Tibial nerve (tissue), 4 donors: ENCODE results near the gene ADH5. TPM values are rescaled to one million over a fixed set of nuclear protein-coding genes. Genes with fewer than 3 reads are reported as not detected.

Source experiments
- DNase-seq, 2 donors: peaks; one replicate each; pipeline ENCODE4 v3.0.0-alpha.2; 2019; ENCODE audit warnings: low spot score in 2 of 2
- H3K27ac ChIP-seq, 4 donors: fragments of 200-600 bp; sonication (generic) in 3 of 4; one replicate each; pipeline ENCODE4 v1.5.1; 2017 to 2019; ENCODE audit warnings: mild to moderate bottlenecking in 1 of 4
- H3K27me3 ChIP-seq, 2 donors: fragments of 200-600 bp; sonication (generic) in 1 of 2; one replicate each; pipeline versions ENCODE4 v1.5.1 to v1.6.0; 2017 to 2019
- H3K36me3 ChIP-seq, 3 donors: fragments of 200-600 bp; sonication (generic); one replicate each; pipeline ENCODE4 v1.5.1; 2018 to 2019
- H3K4me1 ChIP-seq, 4 donors: fragments of 200-600 bp; sonication (generic) in 3 of 4; one replicate each; pipeline ENCODE4 v1.5.1; 2017 to 2019
- H3K4me3 ChIP-seq, 4 donors: fragments of 200-600 bp; sonication (generic) in 3 of 4; one replicate each; pipeline ENCODE4 v1.5.1; 2017 to 2019; ENCODE audit warnings: mild to moderate bottlenecking in 1 of 4, moderate library complexity in 1 of 4
- H3K9me3 ChIP-seq, 4 donors: fragments of 200-600 bp; sonication (generic) in 3 of 4; one replicate each; pipeline ENCODE4 v1.5.1; 2017 to 2019
- CTCF ChIP-seq, 5 experiments: fragments of 200-600 bp in 3 of 5; fragments of 450-650 bp in 2 of 5; sonication (generic) in 3 of 5; IDR thresholded peaks; one replicate each; pipeline ENCODE4 v1.5.1; 2016 to 2019; ENCODE audit warnings: antibody characterized with exemption in 5 of 5, mild to moderate bottlenecking in 3 of 5, moderate library complexity in 2 of 5
- EP300 ChIP-seq, 2 donors: sonication (generic); formaldehyde crosslinking; IDR thresholded peaks; one replicate each; pipeline ENCODE4 v1.6.1; 2017; ENCODE audit warnings: antibody characterized with exemption in 2 of 2, mild to moderate bottlenecking in 1 of 2
- POLR2A ChIP-seq, 2 donors: fragments of 450-650 bp; IDR thresholded peaks; one replicate each; pipeline ENCODE4 v1.6.1; 2017; ENCODE audit warnings: antibody characterized with exemption in 2 of 2, mild to moderate bottlenecking in 2 of 2, moderate library complexity in 2 of 2
- WGBS, 2 donors: methylation state at CpG; one replicate each; pipeline ENCODE4 v1.1.5; 2018; 5-methylcytosine and 5-hydroxymethylcytosine counted together
- total RNA-seq, 4 donors: library from RNA; depleted of rRNA; stranded (reverse); fragments of >200 nt; gene quantifications; one replicate each; pipeline ENCODE4 v1.1.0, GENCODE V29; 2016

The ADH5 gene
- total RNA-seq, 4 donors from 2014 or later: 111 to 139 (median 122) TPM

GRCh38 chr4:99079625-99080295 is 8.8 kb downstream of the ADH5 start:
- Histone ChIP-seq H3K4me1 (peaks cover 0 to 38% (median 0%) of the 10 kb centered on the region in 4 donors), H3K4me3 (no peak overlapping the region), H3K27ac (peak overlapping the region in 1 of 4 donors; percentile 51), H3K27me3 (no peaks in the 10 kb centered on the region), H3K9me3 (no peaks in the 10 kb centered on the region), H3K36me3 (peaks cover 5 to 96% (median 12%) of the 10 kb centered on the region in 3 donors)
- WGBS, 2 donors: 61 to 70% methylated on average over 5 of the region's 5 CpGs
- no peak for TF ChIP-seq POLR2A (IDR thresholded peaks at IDR 0.05)
- no peak for DNase-seq

DNA sequence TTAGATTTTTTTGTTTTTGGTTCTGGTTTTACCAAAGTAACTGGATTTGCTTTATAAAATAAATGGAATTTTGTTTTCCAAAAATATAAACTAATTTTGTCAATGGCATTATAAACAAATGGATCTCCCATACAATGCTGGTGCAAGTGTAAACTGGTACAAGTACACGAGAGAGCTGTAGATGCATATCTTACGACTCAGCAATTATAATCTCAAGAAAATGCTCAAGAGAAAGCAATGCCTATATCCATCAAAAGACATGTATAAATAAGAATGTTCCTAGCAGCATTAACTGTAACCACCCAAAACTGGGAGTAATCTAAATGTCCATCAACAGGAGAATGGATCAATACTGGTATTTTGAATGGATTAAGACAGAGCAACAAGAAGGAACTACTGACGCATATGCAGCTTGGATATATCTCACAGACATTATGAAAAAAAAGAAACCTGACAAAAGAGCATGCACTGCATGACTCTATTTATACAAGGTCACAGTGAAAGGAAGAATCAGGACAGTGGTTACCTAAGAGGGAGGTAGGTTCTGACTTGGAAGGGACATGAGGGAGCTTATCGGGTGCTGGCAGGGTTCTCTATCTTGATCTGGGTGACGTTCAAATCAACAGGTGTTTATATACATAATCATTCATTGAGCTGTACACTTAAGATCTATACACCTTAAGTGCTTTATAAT is 9.5 kb downstream of the ADH5 start:
- Histone ChIP-seq H3K4me1 (peaks cover 0 to 31% (median 0%) of the 10 kb centered on the region in 4 donors), H3K36me3 (peaks cover 5 to 96% (median 10%) of the 10 kb centered on the region in 3 donors), H3K27ac (no peak overlapping the region), H3K9me3 (no peaks in the 10 kb centered on the region), H3K27me3 (no peaks in the 10 kb centered on the region), H3K4me3 (no peak overlapping the region)
- 78% methylated on average over 5 of the region's 5 CpGs for WGBS, 2 donors
- TF ChIP-seq CTCF (IDR thresholded peaks at IDR 0.05) (no peak), EP300 (IDR thresholded peaks at IDR 0.05) (no peak), POLR2A (IDR thresholded peaks at IDR 0.05) (no peak)
- no peak for DNase-seq

DNA sequence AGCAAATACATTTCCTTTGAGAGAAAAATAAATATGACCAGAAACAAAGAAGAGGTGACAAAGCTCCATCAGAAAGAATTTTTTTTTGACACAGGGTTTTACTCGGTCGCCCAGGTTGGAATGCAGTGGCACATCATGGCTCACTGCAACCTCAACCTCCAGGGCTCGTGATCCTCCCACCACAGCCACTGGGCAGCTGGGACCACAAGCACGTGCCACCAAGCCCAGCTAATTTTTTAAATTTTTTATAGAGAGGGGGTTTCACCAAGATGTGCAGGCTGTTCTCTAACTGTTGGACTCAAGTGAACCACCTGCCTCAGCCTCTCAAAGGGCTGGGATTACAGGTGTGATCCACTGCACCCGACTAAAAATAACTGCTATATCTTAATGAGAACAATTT is 10.3 kb downstream of the ADH5 start:
- H3K4me3 ChIP-seq: no peak overlapping the region
- peaks cover 0 to 30% (median 0%) of the 10 kb centered on the region in 4 donors for H3K4me1 ChIP-seq
- TF ChIP-seq EP300 (IDR thresholded peaks at IDR 0.05) (no peak), POLR2A (IDR thresholded peaks at IDR 0.05) (no peak), CTCF (IDR thresholded peaks at IDR 0.05) (no peak)
- H3K27ac ChIP-seq: no peak overlapping the region
- H3K27me3 ChIP-seq: no peaks in the 10 kb centered on the region
- H3K9me3 ChIP-seq: no peaks in the 10 kb centered on the region
- WGBS, 2 donors: 73 to 93% methylated on average over 5 of the region's 5 CpGs
- peaks cover 5 to 96% (median 18%) of the 10 kb centered on the region in 3 donors for H3K36me3 ChIP-seq
- no peak for DNase-seq

DNA sequence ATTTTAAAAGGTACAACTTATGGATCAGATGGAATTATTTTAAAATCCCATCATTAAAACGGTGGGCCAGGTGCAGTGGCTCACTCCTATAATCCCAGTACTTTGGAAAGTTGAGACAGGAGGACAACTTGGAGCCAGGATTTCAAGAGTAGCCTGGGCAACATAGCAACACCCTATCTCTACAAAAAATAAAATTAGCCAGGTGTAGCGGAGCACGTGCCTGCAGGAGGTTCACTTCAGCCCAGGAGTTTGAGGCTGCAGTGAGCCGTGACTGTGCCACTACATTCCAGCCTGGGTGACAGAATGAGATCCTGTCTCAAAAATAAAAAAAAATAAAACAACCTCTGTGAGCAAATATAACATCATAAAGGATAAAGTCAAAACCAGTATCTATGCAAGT is 11.4 kb downstream of the ADH5 start:
- Histone ChIP-seq H3K27me3 (no peaks in the 10 kb centered on the region), H3K36me3 (peaks cover 5 to 96% (median 18%) of the 10 kb centered on the region in 3 donors), H3K4me1 (peaks cover 0 to 21% (median 0%) of the 10 kb centered on the region in 4 donors), H3K9me3 (no peaks in the 10 kb centered on the region), H3K27ac (no peak overlapping the region), H3K4me3 (no peak overlapping the region)
- 82 to 95% methylated on average over 4 of the region's 4 CpGs for WGBS, 2 donors
- no peak for DNase-seq
- TF ChIP-seq EP300 (IDR thresholded peaks at IDR 0.05) (no peak), CTCF (IDR thresholded peaks at IDR 0.05) (no peak), POLR2A (IDR thresholded peaks at IDR 0.05) (no peak)

DNA sequence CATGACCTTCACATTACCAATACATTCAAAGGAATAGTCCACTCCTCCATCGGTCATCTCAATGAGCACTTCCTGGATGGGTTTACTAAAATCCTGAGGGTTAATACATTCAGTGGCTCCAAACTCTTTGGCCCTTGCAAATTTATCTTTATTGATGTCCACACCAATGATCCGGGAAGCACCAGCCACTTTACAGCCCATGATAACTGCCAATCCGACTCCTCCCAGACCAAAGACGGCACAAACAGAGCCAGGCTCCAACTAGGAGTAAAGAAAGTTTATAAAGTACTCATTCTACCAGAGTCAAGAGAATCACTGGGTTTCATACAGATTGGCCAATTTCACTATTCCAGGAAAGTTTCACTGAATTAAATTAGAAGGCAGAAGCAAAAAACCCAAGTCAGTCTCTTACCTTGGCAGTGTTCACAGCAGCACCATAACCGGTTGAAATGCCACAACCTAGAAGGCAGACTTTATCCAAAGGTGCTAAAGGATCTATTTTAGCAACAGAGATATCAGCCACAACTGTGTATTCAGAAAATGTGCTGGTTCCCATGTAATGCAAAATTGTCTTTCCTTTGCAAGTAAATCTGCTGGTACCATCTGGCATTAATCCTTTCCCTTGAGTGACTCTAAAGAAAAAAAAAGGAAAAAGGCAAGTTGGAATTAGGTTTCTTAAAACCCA is 12.2 kb downstream of the ADH5 start:
- no peaks in the 10 kb centered on the region for H3K9me3 ChIP-seq
- no peak overlapping the region for H3K4me3 ChIP-seq
- no peak overlapping the region for H3K27ac ChIP-seq
- TF ChIP-seq EP300 (IDR thresholded peaks at IDR 0.05) (no peak), POLR2A (IDR thresholded peaks at IDR 0.05) (no peak), CTCF (IDR thresholded peaks at IDR 0.05) (no peak)
- peaks cover 0 to 14% (median 0%) of the 10 kb centered on the region in 4 donors for H3K4me1 ChIP-seq
- peaks cover 5 to 96% (median 18%) of the 10 kb centered on the region in 3 donors for H3K36me3 ChIP-seq
- WGBS, 2 donors: 91 to 98% methylated on average over 5 of the region's 5 CpGs
- H3K27me3 ChIP-seq: no peaks in the 10 kb centered on the region
- DNase-seq: no peak
